ENCODE data around the gene UXT.

- TF ChIP-seq POLR2A (IDR thresholded peaks at IDR 0.05; ENCODE audit: extremely low read depth, insufficient read length) (no peak), CTCF (IDR thresholded peaks at IDR 0.05; ENCODE audit: low read depth, low read length) (no peak)
These were observed 2.6 kb upstream of the UXT start for GRCh38 chrX:47661539-47661938.

All from NB4 (cell line).